ENCODE data around the gene PHACTR1.

The PHACTR1 gene

GRCh38 chr6:13135152-13135551 is 418.6 kb downstream of the PHACTR1 start:
- DNase-seq (ENCODE audit: low read depth, low spot score) = no peak
- in situ Hi-C loops (cut with HindIII; ENCODE audit: low sequenced_read_pairs) = no loop called here
- no peak for TF ChIP-seq CTCF (IDR thresholded peaks at IDR 0.05; ENCODE audit: low read depth, low read length)
- no peak overlapping the region for H3K4me3 ChIP-seq (ENCODE audit: low read depth, low read length)

GRCh38 chr6:13139119-13139518 is 422.6 kb downstream of the PHACTR1 start:
- in situ Hi-C loops (cut with HindIII; ENCODE audit: low sequenced_read_pairs) = no loop called here
- no peak overlapping the region for H3K4me3 ChIP-seq (ENCODE audit: low read depth, low read length)
- TF ChIP-seq CTCF (IDR thresholded peaks at IDR 0.05; ENCODE audit: low read depth, low read length) = no peak
- DNase-seq (ENCODE audit: low read depth, low spot score) = no peak

- no peak for DNase-seq (ENCODE audit: low read depth, low spot score)
- in situ Hi-C loops (cut with HindIII; ENCODE audit: low sequenced_read_pairs) = no loop called here
- TF ChIP-seq CTCF (IDR thresholded peaks at IDR 0.05; ENCODE audit: low read depth, low read length) = no peak
- H3K4me3 ChIP-seq (ENCODE audit: low read depth, low read length) = no peak overlapping the region
These were observed 424.4 kb downstream of the PHACTR1 start for GRCh38 chr6:13140980-13141379.

GRCh38 chr6:13141387-13141786 is 424.8 kb downstream of the PHACTR1 start:
- TF ChIP-seq CTCF (IDR thresholded peaks at IDR 0.05; ENCODE audit: low read depth, low read length) = no peak
- no peak overlapping the region for H3K4me3 ChIP-seq (ENCODE audit: low read depth, low read length)
- DNase-seq (ENCODE audit: low read depth, low spot score) = no peak
- in situ Hi-C loops (cut with HindIII; ENCODE audit: low sequenced_read_pairs) = no loop called here

- no peak for TF ChIP-seq CTCF (IDR thresholded peaks at IDR 0.05; ENCODE audit: low read depth, low read length)
- DNase-seq (ENCODE audit: low read depth, low spot score) = no peak
- H3K4me3 ChIP-seq (ENCODE audit: low read depth, low read length) = no peak overlapping the region
- in situ Hi-C loops (cut with HindIII; ENCODE audit: low sequenced_read_pairs) = no loop called here
These were observed 426.0 kb downstream of the PHACTR1 start for GRCh38 chr6:13142611-13143010.

GRCh38 chr6:13146442-13146841 is 429.9 kb downstream of the PHACTR1 start:
- no peak for TF ChIP-seq CTCF (IDR thresholded peaks at IDR 0.05; ENCODE audit: low read depth, low read length)
- in situ Hi-C loops (cut with HindIII; ENCODE audit: low sequenced_read_pairs) = no loop called here
- H3K4me3 ChIP-seq (ENCODE audit: low read depth, low read length) = no peak overlapping the region
- no peak for DNase-seq (ENCODE audit: low read depth, low spot score)

- no peak overlapping the region for H3K4me3 ChIP-seq (ENCODE audit: low read depth, low read length)
- in situ Hi-C loops (cut with HindIII; ENCODE audit: low sequenced_read_pairs) = no loop called here
- no peak for DNase-seq (ENCODE audit: low read depth, low spot score)
- TF ChIP-seq CTCF (IDR thresholded peaks at IDR 0.05; ENCODE audit: low read depth, low read length) = no peak
These were observed 430.8 kb downstream of the PHACTR1 start for GRCh38 chr6:13147376-13147775.
